ENCODE measurements around the gene ETF1. TPM values are rescaled to one million over a fixed set of nuclear protein-coding genes. Genes with fewer than 3 reads are reported as not detected.
A peak's percentile ranks its signal among the peaks of the same experiment; 100 is the strongest.

The ETF1 gene
- total RNA-seq, 2 donors from 2014 or later: 24.9 to 36.6 TPM

GRCh38 chr5:138464008-138464387 lies 79.0 kb downstream of the ETF1 start:
- DNase-seq: peak; percentile 95 to 97 (median 96)
- intact Hi-C loops (cut with DNase I): no loop called here
- H3K9me3 ChIP-seq: no peaks in the 10 kb centered on the region
- H3K27ac ChIP-seq: peak overlapping the region; percentile 84 to 99 (median 98)
- 0% methylated on average over 29 of the region's 34 CpGs; no CpG with 5 or more reads in 1 of the 2 donors for WGBS, 2 donors
- H3K27me3 ChIP-seq: no peaks in the 10 kb centered on the region
- no peaks in the 10 kb centered on the region for H3K36me3 ChIP-seq (replicated peaks in 1 of 2; ENCODE audit: insufficient read depth in 1 of 2, low read depth in 2 of 2)
- peak; percentile 65 for ATAC-seq
- TF ChIP-seq, protein P1, sequence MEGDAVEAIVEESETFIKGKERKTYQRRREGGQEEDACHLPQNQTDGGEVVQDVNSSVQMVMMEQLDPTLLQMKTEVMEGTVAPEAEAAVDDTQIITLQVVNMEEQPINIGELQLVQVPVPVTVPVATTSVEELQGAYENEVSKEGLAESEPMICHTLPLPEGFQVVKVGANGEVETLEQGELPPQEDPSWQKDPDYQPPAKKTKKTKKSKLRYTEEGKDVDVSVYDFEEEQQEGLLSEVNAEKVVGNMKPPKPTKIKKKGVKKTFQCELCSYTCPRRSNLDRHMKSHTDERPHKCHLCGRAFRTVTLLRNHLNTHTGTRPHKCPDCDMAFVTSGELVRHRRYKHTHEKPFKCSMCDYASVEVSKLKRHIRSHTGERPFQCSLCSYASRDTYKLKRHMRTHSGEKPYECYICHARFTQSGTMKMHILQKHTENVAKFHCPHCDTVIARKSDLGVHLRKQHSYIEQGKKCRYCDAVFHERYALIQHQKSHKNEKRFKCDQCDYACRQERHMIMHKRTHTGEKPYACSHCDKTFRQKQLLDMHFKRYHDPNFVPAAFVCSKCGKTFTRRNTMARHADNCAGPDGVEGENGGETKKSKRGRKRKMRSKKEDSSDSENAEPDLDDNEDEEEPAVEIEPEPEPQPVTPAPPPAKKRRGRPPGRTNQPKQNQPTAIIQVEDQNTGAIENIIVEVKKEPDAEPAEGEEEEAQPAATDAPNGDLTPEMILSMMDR (IDR thresholded peaks at IDR 0.05): peak in 6 of 7 experiments; percentile 93 to 98 (median 97)
- peak in 2 of 3 donors; percentile 86 to 87 for TF ChIP-seq POLR2A (IDR thresholded peaks at IDR 0.05)
- H3K4me1 ChIP-seq: peaks cover 26% of the 10 kb centered on the region
- H3K4me3 ChIP-seq: peak overlapping the region; percentile 28 to 62

DNA sequence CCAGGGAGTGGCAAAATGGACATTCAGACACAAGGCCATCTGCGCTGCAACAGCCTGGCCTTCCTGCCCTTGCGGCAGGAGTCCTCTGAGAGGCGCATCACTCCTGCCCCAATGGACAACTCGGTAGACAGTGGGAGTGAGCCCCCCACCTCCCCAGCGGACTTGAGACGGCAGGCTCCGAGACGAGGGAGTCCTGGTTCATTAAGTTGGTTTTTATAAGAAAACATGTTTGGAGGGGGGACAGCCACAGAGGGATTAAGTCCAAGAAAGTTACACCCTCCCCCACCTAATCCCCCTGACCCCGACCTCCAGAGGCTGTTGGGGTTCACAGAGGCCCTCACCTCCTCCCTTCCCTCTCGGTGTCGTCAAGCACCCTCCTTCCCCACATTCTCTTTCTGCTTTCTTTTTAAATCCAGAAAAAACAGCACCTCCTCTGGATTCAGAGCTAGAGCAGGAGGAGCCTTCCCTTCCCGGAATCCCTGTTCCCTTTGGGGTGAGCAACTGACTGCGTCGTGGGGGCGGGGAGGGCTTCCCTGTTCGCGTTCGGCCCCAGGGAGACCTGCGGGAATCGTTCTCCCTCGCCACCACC lies 79.5 kb downstream of the ETF1 start:
- Histone ChIP-seq H3K27me3 (no peaks in the 10 kb centered on the region), H3K4me3 (peak overlapping the region; percentile 28 to 34), H3K36me3 (replicated peaks in 1 of 2; ENCODE audit: insufficient read depth in 1 of 2, low read depth in 2 of 2) (no peaks in the 10 kb centered on the region), H3K9me3 (no peaks in the 10 kb centered on the region), H3K4me1 (peaks cover 26% of the 10 kb centered on the region), H3K27ac (peak overlapping the region; percentile 84 to 99 (median 98))
- TF ChIP-seq, protein P1 (IDR thresholded peaks at IDR 0.05): no peak
- TF ChIP-seq POLR2A (IDR thresholded peaks at IDR 0.05): no peak
- 14 to 20% methylated on average over 17 to 21 of the region's 21 CpGs for WGBS, 2 donors
- DNase-seq (peak; percentile 20 to 44 (median 32)), ATAC-seq (no peak)
- intact Hi-C loops (cut with DNase I): no loop called here

DNA sequence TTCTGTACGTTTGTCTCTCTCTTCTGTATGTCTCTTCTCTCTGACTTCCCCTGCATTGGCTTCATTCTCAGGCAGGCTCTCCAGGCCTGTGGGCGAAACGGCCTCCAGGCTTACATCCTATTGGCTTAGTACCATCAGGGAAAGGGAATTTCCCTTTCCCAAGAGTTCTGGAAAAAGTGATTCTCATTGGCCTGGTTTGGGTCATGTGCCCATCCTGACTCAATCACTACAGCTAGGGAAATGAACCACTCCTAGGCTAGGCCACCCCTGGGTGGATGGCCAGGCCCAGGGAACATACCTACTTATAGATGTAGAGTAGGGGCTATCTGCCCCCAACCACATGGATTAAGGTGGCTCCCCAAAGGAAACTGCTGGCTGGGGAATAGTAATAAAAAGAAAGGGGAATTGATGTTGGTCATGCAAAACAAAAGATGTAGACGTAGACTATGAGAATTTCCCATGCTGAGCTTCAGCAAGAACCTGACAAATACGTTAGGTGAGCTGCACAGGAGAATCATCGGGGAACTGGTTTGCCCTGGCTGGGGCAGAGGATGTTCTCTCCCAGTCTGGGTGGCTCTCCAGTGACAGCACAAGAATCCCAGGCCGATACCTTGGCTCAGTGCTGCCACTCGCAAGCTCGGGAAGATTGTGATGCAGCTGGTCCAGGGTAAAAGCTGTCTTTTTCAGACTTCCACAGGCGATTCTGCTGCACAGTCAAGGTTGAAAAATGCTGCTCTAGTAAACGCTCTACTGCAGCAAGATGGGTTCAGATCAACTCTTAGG lies 81.5 kb downstream of the ETF1 start:
- no peak for TF ChIP-seq POLR2A (IDR thresholded peaks at IDR 0.05)
- TF ChIP-seq, protein P1 (IDR thresholded peaks at IDR 0.05): no peak
- intact Hi-C loops (cut with DNase I): no loop called here
- DNase-seq (peak in 1 of 4 donors; percentile 18), ATAC-seq (no peak)
- no peaks in the 10 kb centered on the region for H3K27me3 ChIP-seq
- H3K9me3 ChIP-seq: no peaks in the 10 kb centered on the region
- peaks cover 18% of the 10 kb centered on the region for H3K4me1 ChIP-seq
- H3K4me3 ChIP-seq: no peak overlapping the region
- H3K27ac ChIP-seq: no peak overlapping the region
- WGBS, 2 donors: 68 to 74% methylated on average over 11 of the region's 11 CpGs
- H3K36me3 ChIP-seq (replicated peaks in 1 of 2; ENCODE audit: insufficient read depth in 1 of 2, low read depth in 2 of 2): no peaks in the 10 kb centered on the region

GRCh38 chr5:138460032-138460693 lies 82.9 kb downstream of the ETF1 start:
- H3K27me3 ChIP-seq: no peaks in the 10 kb centered on the region
- DNase-seq: no peak
- TF ChIP-seq, protein P1 (IDR thresholded peaks at IDR 0.05): no peak
- no peak for TF ChIP-seq POLR2A (IDR thresholded peaks at IDR 0.05)
- intact Hi-C loops (cut with DNase I): no loop called here
- no peak for ATAC-seq
- WGBS, 2 donors: 63 to 87% methylated on average over 1 to 4 of the region's 4 CpGs
- no peak overlapping the region for H3K4me3 ChIP-seq
- H3K9me3 ChIP-seq: no peaks in the 10 kb centered on the region
- H3K27ac ChIP-seq: no peak overlapping the region
- H3K4me1 ChIP-seq: peaks cover 8% of the 10 kb centered on the region
- H3K36me3 ChIP-seq (replicated peaks in 1 of 2; ENCODE audit: insufficient read depth in 1 of 2, low read depth in 2 of 2): no peaks in the 10 kb centered on the region
